Central memory CD8-positive, alpha-beta T cell (primary cell): Measurements from ENCODE around the gene OR10G6.
"Not testable (repeated sequence)": the region's sequence is repeated elsewhere in the genome, so short reads cannot be mapped to it uniquely, and the experiment has no call there.

ENCODE experiments used
- ATAC-seq: fragments of 150-1000 bp; cut with Tn5 transposase; replicated peaks from 2 replicates; pipeline ENCODE4 v1.10.0; 2022; ENCODE audit warnings: mild to moderate bottlenecking, moderate FRiP score, moderate number of reproducible peaks; ENCODE audit not compliant: poor library complexity, severe bottlenecking; ENCODE audit errors: extremely low read depth
- DNase-seq, 2 donors: peaks; one replicate each; pipeline ENCODE4 v3.0.0; 2021; ENCODE audit warnings: low spot score in 2 of 2
- H3K27ac Mint-ChIP-seq: one replicate; pipeline ENCODE4 v1.8.0; 2022; ENCODE audit warnings: low read depth, mild to moderate bottlenecking, moderate library complexity, mixed read lengths
- H3K27me3 Mint-ChIP-seq: one replicate; pipeline ENCODE4 v1.8.0; 2022; ENCODE audit warnings: mixed read lengths
- H3K36me3 Mint-ChIP-seq: one replicate; pipeline ENCODE4 v1.8.0; 2022; ENCODE audit warnings: mild to moderate bottlenecking, moderate library complexity, mixed read lengths; ENCODE audit not compliant: insufficient read depth
- H3K4me1 Mint-ChIP-seq: one replicate; pipeline ENCODE4 v1.8.0; 2022; ENCODE audit warnings: mixed read lengths
- H3K4me3 Mint-ChIP-seq: one replicate; pipeline ENCODE4 v1.8.0; 2022; ENCODE audit warnings: mild to moderate bottlenecking, moderate library complexity, mixed read lengths
- H3K9me3 Mint-ChIP-seq: one replicate; pipeline ENCODE4 v1.8.0; 2022; ENCODE audit warnings: mixed read lengths

Gene OR10G6, protein sequence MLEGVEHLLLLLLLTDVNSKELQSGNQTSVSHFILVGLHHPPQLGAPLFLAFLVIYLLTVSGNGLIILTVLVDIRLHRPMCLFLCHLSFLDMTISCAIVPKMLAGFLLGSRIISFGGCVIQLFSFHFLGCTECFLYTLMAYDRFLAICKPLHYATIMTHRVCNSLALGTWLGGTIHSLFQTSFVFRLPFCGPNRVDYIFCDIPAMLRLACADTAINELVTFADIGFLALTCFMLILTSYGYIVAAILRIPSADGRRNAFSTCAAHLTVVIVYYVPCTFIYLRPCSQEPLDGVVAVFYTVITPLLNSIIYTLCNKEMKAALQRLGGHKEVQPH

GRCh38 chr11:123995119-123995518, at the start of gene OR10G6:
Gene OR10G6 (minus strand): TSS chr11:123995161. CDS start chr11:123995161, 0 bp downstream.
- DNase-seq (no peak), ATAC-seq (no peak)
- Mint-ChIP-seq H3K4me3 (no peak within 1 kb of the TSS), H3K36me3 (no peaks in the 10 kb centered on the region), H3K27ac (no peak within 1 kb of the TSS), H3K27me3 (no peaks in the 10 kb centered on the region), H3K9me3 (no peaks in the 10 kb centered on the region), H3K4me1 (no peaks in the 10 kb centered on the region)

- Mint-ChIP-seq H3K4me3 (no peak overlapping the region), H3K9me3 (no peaks in the 10 kb centered on the region), H3K4me1 (no peaks in the 10 kb centered on the region), H3K27ac (no peak overlapping the region), H3K27me3 (no peaks in the 10 kb centered on the region), H3K36me3 (no peaks in the 10 kb centered on the region)
- no peak for ATAC-seq
- no peak for DNase-seq
Observed at GRCh38 chr11:124043420-124043819, 48.5 kb upstream of the OR10G6 start.

- DNase-seq (no peak), ATAC-seq (no peak)
- H3K9me3 Mint-ChIP-seq, result no peaks in the 10 kb centered on the region
- H3K27ac Mint-ChIP-seq, result no peak within 1 kb of the TSS
- no peaks in the 10 kb centered on the region for H3K36me3 Mint-ChIP-seq
- no peaks in the 10 kb centered on the region for H3K4me1 Mint-ChIP-seq
- no peak within 1 kb of the TSS for H3K4me3 Mint-ChIP-seq
- no peaks in the 10 kb centered on the region for H3K27me3 Mint-ChIP-seq
Observed at GRCh38 chr11:124041254-124041653, 46.3 kb upstream of the OR10G6 start, which contains the start of gene OR10G7. Gene OR10G7 (minus strand): TSS chr11:124041325. CDS start chr11:124039001, 2,324 bp downstream.

DNA sequence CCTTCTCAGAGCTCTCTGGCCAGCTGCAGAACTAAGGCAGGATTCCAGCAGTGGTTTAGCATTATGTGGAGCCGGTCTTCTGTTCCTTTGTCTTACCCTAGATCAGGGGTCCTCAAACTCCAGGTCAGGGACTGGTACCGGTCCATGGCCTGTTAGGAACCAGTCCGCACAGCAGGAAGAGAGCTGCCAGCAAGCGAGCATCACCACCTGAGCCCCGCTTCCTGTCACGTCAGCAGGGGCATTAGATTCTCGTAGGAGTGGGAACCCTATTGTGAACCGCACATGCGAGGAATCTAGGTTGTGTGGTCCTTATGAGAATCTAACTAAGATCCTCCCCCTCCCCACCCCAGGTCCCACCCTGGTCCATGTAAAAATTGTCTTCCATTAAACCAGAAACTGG, 44.6 kb upstream of the OR10G6 start:
- Mint-ChIP-seq H3K4me1 (no peaks in the 10 kb centered on the region), H3K27me3 (peaks cover 6% of the 10 kb centered on the region), H3K27ac (no peak overlapping the region), H3K36me3 (no peaks in the 10 kb centered on the region), H3K9me3 (no peaks in the 10 kb centered on the region), H3K4me3 (no peak overlapping the region)
- ATAC-seq (no peak), DNase-seq (no peak)

DNA sequence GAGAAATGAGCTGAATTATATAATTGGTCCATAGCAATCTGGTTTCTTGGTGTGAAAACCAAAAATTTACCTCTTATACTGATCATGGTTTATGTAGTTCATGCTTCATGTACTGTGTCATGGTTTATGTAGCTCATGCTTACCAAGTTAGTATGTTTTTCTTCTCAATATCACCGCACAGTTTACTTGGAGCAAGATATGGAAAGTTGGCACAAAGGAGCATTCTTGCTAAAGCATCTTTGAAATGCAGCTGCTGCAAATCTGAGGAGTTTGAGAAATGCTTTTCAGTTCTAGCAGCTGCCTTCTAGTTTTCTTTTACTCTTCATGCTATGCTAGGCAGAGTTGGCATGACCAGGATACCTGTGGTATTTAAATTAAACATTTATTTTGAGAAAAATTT, 41.7 kb upstream of the OR10G6 start:
- H3K27ac Mint-ChIP-seq, result no peak overlapping the region
- DNase-seq (no peak), ATAC-seq (no peak)
- H3K9me3 Mint-ChIP-seq, result no peaks in the 10 kb centered on the region
- no peak overlapping the region for H3K4me3 Mint-ChIP-seq
- peaks cover 6% of the 10 kb centered on the region for H3K27me3 Mint-ChIP-seq
- H3K4me1 Mint-ChIP-seq, result no peaks in the 10 kb centered on the region
- H3K36me3 Mint-ChIP-seq, result no peaks in the 10 kb centered on the region

- Mint-ChIP-seq H3K9me3 (no peaks in the 10 kb centered on the region), H3K36me3 (no peaks in the 10 kb centered on the region), H3K4me3 (no peak within 1 kb of the TSS), H3K27ac (no peak within 1 kb of the TSS), H3K4me1 (no peaks in the 10 kb centered on the region), H3K27me3 (no peaks in the 10 kb centered on the region)
- no peak for DNase-seq
- no peak for ATAC-seq
Observed at GRCh38 chr11:124026498-124026897, 31.5 kb upstream of the OR10G6 start, which contains the start of gene OR10G8. Gene OR10G8 (plus strand): TSS chr11:124026798. CDS start chr11:124029623, 2,825 bp downstream.

DNA sequence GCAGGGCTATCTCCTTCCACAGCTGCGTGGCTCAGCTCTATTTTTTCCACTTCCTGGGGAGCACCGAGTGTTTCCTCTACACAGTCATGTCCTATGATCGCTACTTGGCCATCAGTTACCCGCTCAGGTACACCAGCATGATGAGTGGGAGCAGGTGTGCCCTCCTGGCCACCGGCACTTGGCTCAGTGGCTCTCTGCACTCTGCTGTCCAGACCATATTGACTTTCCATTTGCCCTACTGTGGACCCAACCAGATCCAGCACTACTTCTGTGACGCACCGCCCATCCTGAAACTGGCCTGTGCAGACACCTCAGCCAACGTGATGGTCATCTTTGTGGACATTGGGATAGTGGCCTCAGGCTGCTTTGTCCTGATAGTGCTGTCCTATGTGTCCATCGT, 20.9 kb upstream of the OR10G6 start:
- H3K27me3 Mint-ChIP-seq, H3K36me3 Mint-ChIP-seq, H3K4me1 Mint-ChIP-seq, H3K27ac Mint-ChIP-seq, H3K4me3 Mint-ChIP-seq, ATAC-seq, DNase-seq, H3K9me3 Mint-ChIP-seq: not testable (repeated sequence)

GRCh38 chr11:124012697-124013096, 17.7 kb upstream of the OR10G6 start, which contains the start of gene OR10G4:
Gene OR10G4 (plus strand): TSS chr11:124012997. CDS start chr11:124015575, 2,578 bp downstream.
- Mint-ChIP-seq H3K27ac (no peak within 1 kb of the TSS), H3K4me3 (no peak within 1 kb of the TSS), H3K36me3 (no peaks in the 10 kb centered on the region), H3K9me3 (no peaks in the 10 kb centered on the region), H3K27me3 (no peaks in the 10 kb centered on the region), H3K4me1 (no peaks in the 10 kb centered on the region)
- no peak for DNase-seq
- no peak for ATAC-seq

- ATAC-seq (no peak), DNase-seq (no peak)
- no peaks in the 10 kb centered on the region for H3K27me3 Mint-ChIP-seq
- H3K9me3 Mint-ChIP-seq, result peaks cover 22% of the 10 kb centered on the region
- H3K4me1 Mint-ChIP-seq, result no peaks in the 10 kb centered on the region
- no peak overlapping the region for H3K4me3 Mint-ChIP-seq
- H3K27ac Mint-ChIP-seq, result no peak overlapping the region
- H3K36me3 Mint-ChIP-seq, result no peaks in the 10 kb centered on the region
Observed at GRCh38 chr11:123979311-123979710, 15.7 kb downstream of the OR10G6 start.

DNA sequence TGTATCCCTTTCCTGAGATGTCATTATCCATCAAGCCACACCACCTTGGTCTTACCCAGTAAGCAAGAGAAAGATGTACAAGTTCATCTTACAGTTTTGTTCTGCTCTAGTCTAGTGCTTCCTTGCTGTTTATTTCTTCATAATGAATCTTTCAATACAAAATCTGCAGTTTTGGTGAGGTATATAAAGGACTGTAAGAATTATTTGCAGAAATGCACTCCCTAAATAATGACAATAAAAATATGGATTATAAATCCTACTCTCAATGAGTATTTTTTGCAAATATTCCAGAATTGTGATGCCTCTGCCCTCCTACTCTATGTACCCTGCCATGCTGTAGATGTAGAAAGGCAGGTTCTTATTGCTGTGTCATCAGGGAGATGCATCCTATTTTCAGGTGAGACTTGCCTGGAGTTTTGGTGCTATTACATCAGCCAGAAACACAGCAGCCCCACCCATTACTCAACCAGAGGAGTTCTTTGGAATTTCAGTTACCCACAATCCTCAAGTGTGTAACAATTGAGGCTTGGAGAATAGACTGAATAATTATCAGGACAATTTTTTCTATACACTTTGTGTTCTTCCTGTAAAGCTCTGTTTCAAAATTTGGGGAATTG, 17.1 kb downstream of the OR10G6 start, which contains the start of gene OR10S1:
TSS of gene OR10S1 (minus strand) at position 51 of the 617 bp plus-strand sequence. CDS start 117 bp downstream, outside the sequence.
- ATAC-seq, result no peak
- no peak within 1 kb of the TSS for H3K4me3 Mint-ChIP-seq

GRCh38 chr11:123976770-123977560, 18.0 kb downstream of the OR10G6 start:
- no peak overlapping the region for H3K27ac Mint-ChIP-seq
- H3K4me1 Mint-ChIP-seq, result no peaks in the 10 kb centered on the region
- no peak overlapping the region for H3K4me3 Mint-ChIP-seq
- no peak for ATAC-seq
- DNase-seq, result no peak
- H3K9me3 Mint-ChIP-seq, result peaks cover 8% of the 10 kb centered on the region
- no peaks in the 10 kb centered on the region for H3K27me3 Mint-ChIP-seq
- H3K36me3 Mint-ChIP-seq, result no peaks in the 10 kb centered on the region

More for the DNA sequence above, 17.1 kb downstream of the OR10G6 start, which contains the start of gene OR10S1:
- no peaks in the 10 kb centered on the region for H3K4me1 Mint-ChIP-seq
- no peak within 1 kb of the TSS for H3K27ac Mint-ChIP-seq
- no peaks in the 10 kb centered on the region for H3K27me3 Mint-ChIP-seq
- DNase-seq, result no peak
- no peaks in the 10 kb centered on the region for H3K36me3 Mint-ChIP-seq
- peaks cover 10% of the 10 kb centered on the region for H3K9me3 Mint-ChIP-seq

DNA sequence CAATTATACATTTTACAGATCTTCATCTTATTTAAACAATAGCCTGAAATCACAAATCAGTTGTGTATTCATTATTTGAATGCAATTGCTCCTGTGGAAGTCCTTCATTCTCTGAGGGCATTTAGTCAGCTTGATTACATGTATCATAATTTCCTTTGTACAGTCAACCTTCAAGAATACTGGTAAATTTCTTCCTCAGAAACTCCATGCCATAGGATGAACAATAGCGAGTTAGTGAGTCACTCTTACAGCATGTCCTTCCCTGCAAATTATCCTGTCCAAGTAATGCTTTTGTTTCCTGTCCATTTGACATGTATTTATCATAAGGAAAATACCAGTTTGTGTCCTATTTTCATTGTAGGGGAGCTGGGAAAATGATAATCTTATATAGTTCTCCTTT, 21.1 kb downstream of the OR10G6 start:
- H3K4me3 Mint-ChIP-seq, result no peak overlapping the region
- no peak overlapping the region for H3K27ac Mint-ChIP-seq
- DNase-seq (no peak), ATAC-seq (no peak)
- no peaks in the 10 kb centered on the region for H3K36me3 Mint-ChIP-seq
- no peaks in the 10 kb centered on the region for H3K4me1 Mint-ChIP-seq
- peaks cover 13% of the 10 kb centered on the region for H3K9me3 Mint-ChIP-seq
- no peaks in the 10 kb centered on the region for H3K27me3 Mint-ChIP-seq
